ENCODE data around the gene BLACAT1.

Gene BLACAT1

GRCh38 chr1:205455581-205456382, at the start of gene BLACAT1:
BLACAT1 (minus strand) TSS chr1:205456045.
- DNase-seq (ENCODE audit: low read depth in 3 of 3): no peak

- no peak for DNase-seq (ENCODE audit: low read depth in 3 of 3)
Observed at GRCh38 chr1:205505076-205505729, 49.4 kb upstream of the BLACAT1 start.

- peak in 2 of 3 donors; percentile 14 to 41 for DNase-seq (ENCODE audit: low read depth in 3 of 3)
Observed at GRCh38 chr1:205504311-205505075, 48.6 kb upstream of the BLACAT1 start, which contains the start of gene CDK18. CDK18 (plus strand) TSS chr1:205504669; CDS start chr1:205523168, 18,499 bp downstream.

GRCh38 chr1:205502992-205503391, 47.1 kb upstream of the BLACAT1 start:
- no peak for DNase-seq (ENCODE audit: low read depth in 3 of 3)

GRCh38 chr1:205502111-205502810, 46.4 kb upstream of the BLACAT1 start:
- DNase-seq (ENCODE audit: low read depth in 3 of 3): no peak

- DNase-seq (ENCODE audit: low read depth in 3 of 3): no peak
Observed at GRCh38 chr1:205500240-205501233, 44.7 kb upstream of the BLACAT1 start.

GRCh38 chr1:205499789-205500188, 43.9 kb upstream of the BLACAT1 start:
- DNase-seq (ENCODE audit: low read depth in 3 of 3): no peak

GRCh38 chr1:205497351-205497750, 41.5 kb upstream of the BLACAT1 start:
- no peak for DNase-seq (ENCODE audit: low read depth in 3 of 3)

- no peak for DNase-seq (ENCODE audit: low read depth in 3 of 3)
Observed at GRCh38 chr1:205496661-205497060, 40.8 kb upstream of the BLACAT1 start.

GRCh38 chr1:205495237-205495823, 39.5 kb upstream of the BLACAT1 start:
- no peak for DNase-seq (ENCODE audit: low read depth in 3 of 3)

- no peak for DNase-seq (ENCODE audit: low read depth in 3 of 3)
Observed at GRCh38 chr1:205494115-205494514, 38.3 kb upstream of the BLACAT1 start.

- no peak for DNase-seq (ENCODE audit: low read depth in 3 of 3)
Observed at GRCh38 chr1:205493241-205494085, 37.6 kb upstream of the BLACAT1 start.

- no peak for DNase-seq (ENCODE audit: low read depth in 3 of 3)
Observed at GRCh38 chr1:205492774-205493173, 36.9 kb upstream of the BLACAT1 start.

GRCh38 chr1:205492201-205492667, 36.4 kb upstream of the BLACAT1 start:
- DNase-seq (ENCODE audit: low read depth in 3 of 3): no peak

- no peak for DNase-seq (ENCODE audit: low read depth in 3 of 3)
Observed at GRCh38 chr1:205491794-205492193, 35.9 kb upstream of the BLACAT1 start.

- peak in 1 of 3 donors; percentile 42 for DNase-seq (ENCODE audit: low read depth in 3 of 3)
Observed at GRCh38 chr1:205488074-205488723, 32.4 kb upstream of the BLACAT1 start.

GRCh38 chr1:205486258-205486657, 30.4 kb upstream of the BLACAT1 start:
- no peak for DNase-seq (ENCODE audit: low read depth in 3 of 3)

Data from stimulated activated CD4-positive, alpha-beta T cell treated with anti-CD3 and anti-CD28 coated beads, TNF-alpha, amount 100 ng/mL, for 48 hours (primary cell).